Left cardiac atrium (tissue), 4 donors: ENCODE measurements around the gene AGRN. TPM values are rescaled to one million over a fixed set of nuclear protein-coding genes. Genes with fewer than 3 reads are reported as not detected.
"Not testable (repeated sequence)": the region's sequence is repeated elsewhere in the genome, so short reads cannot be mapped to it uniquely, and the experiment has no call there.

Source experiments
- ATAC-seq, 2 donors: fragments of 200-7000 bp; cut with Tn5 transposase; one replicate each; pipeline ENCODE4 v1.9.1; 2020; ENCODE audit warnings: mild to moderate bottlenecking in 2 of 2, moderate library complexity in 2 of 2
- DNase-seq: peaks from one replicate; pipeline ENCODE4 v3.0.0-alpha.2; 2020
- intact Hi-C, 2 donors: fragments of 100-400 bp; cut with DNase I; formaldehyde crosslinking; loops; one replicate each; pipeline versions ENCODE4 v1.14.1 to v1.15.1; 2022 to 2023
- total RNA-seq, 2 donors: library from RNA; stranded (reverse); fragmentation: NEBNext Ultra II Directional; extraction: Animal tissue kit (Norgen Biotek cat#: 25700); gene quantifications; one replicate each; pipeline ENCODE4 v1.2.1, GENCODE V29; 2021
- donor health status: DM: no; HTN: yes; CAD: no.
- donor health status: DM: no; HTN: yes; CAD: no; lungs with severe emphysema.
- donor health status: DM: yes; HTN: yes; CAD: no.
- donor health status: Dilated cardiomyopathy.

The AGRN gene
- total RNA-seq, 2 donors from 2014 or later, result 14.8 to 25.7 TPM

DNA sequence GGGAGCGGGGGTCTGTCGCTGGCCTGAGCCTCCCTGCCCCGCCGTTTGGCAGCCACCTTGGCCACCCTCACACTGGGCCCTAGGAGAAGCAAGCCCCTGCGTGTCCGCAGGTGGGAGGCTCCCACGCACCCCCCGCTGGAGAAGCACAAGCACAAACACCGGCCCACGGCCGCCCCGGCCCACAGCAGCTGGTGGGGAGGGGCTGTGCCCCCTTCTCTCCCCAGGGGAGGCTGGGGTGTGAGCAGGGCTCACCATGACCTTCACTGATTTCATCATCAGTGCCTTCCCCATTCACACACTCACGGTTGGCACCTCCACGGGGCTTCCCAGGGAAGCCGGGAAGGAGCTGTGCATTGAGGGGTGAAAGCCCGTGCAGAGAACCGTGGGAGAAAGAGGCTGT lies 7.9 kb downstream of the AGRN start:
- intact Hi-C loops, result no loop called here
- ATAC-seq (no peak), DNase-seq (no peak)

DNA sequence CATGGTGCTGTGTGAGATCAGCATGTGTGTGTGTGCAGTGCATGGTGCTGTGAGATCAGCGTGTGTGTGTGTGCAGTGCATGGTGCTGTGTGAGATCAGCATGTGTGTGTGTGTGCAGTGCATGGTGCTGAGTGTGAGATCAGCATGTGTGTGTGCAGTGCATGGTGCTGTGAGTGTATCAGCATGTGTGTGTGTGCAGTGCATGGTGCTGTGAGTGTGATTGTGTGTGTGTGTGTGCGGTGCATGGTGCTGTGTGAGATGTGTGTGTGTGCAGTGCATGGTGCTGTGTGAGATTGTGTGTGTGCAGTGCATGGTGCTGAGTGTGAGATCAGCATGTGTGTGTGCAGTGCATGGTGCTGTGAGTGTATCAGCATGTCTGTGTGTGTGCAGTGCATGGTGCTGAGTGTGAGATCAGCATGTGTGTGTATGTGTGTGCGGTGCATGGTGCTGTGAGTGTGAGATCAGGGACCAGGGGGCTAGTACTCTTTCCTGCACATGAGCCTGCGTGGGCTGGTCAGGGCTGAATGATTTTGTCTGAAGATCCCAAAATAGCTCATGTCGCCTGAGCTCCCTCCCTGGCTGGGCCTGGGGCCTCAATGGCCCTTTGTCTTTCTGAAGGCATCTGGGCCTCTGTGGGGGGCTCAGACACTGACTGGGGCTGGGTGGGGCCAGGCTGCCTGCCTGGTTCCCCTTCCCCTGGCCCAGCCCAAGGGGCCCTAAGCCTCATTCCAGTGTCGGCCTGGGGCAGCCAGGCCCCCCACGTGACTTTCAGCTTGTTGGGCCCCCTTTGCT lies 11.1 kb downstream of the AGRN start:
- ATAC-seq, intact Hi-C loops: not testable (repeated sequence)

DNA sequence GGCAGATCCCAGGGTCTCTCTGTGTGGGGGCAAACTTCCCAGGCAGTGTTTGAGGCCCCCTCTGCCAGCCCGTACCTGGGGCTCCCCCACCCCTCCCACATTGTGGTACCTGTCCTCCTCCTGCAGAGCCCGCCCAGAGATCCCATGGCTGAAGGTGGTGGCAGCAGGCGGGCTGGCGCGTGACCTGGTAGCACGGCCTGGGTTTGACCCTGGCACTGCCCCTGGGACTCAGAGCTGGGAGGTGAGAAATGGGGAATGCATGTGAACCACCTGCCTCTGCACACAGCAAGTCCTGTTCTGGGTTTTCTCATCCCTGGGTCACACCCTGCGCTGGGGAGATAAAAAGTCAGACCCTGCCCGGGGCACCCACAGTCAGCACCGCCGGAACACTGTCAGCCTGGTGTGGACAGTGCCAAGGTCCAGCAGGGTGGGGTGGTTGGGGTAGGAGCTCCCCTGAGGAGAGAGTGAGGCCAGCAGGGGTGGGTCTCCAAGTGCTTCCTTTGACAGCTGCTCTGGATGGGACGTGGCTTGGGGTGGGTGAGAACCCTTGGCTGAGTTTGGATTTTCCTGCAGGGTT lies 11.8 kb downstream of the AGRN start:
- ATAC-seq, result no peak
- intact Hi-C loops, result no loop called here
- no peak for DNase-seq

More for the DNA sequence above, 11.1 kb downstream of the AGRN start:
- DNase-seq, result not testable (repeated sequence)

GRCh38 chr1:1032424-1032823 lies 12.5 kb downstream of the AGRN start:
- DNase-seq (no peak), ATAC-seq (peak; percentile 34 to 51)
- intact Hi-C loops, result no loop called here

- intact Hi-C loops, result no loop called here
- peak; percentile 88 to 91 for ATAC-seq
- peak; percentile 86 for DNase-seq
Observed at GRCh38 chr1:1033009-1033587, 13.2 kb downstream of the AGRN start.

DNA sequence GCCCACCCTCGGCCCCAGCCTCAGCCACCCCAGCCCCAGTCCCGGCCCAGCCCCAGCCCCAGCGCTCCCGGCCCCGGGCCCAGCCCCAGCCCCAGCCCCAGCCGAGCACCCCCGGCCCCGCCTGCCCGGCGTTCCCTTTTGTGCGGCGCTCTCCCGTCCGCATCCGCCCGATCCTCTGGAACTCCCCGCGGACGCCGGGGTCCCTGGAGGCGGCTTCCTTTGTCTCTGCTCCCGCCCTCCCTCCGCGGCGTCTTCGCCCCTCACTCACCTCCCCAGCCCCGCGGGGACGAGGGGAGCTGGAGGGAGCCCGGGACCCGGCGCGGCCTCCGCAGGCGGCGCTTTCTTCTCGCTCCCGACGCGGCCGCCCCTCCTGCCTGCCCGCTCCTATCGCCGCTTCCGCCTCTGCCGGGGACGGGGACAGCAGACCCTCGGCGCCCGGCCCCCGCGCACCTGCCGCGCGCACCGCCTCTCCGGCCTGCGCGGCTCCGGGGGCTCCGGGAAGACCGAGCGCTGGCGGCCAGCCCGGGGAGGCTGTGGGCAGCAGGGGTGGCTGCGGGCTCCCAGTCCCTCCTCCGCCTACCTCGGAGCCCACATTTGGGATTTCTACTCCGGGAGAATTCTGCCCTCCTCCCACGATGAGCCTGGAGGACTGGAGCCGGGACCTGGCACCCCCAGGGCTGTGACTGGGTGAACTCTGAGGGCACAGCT lies 14.0 kb downstream of the AGRN start:
- intact Hi-C loops, result no loop called here
- peak; percentile 7 to 32 for ATAC-seq
- no peak for DNase-seq

- intact Hi-C loops, result no loop called here
- no peak for ATAC-seq
- no peak for DNase-seq
Observed at GRCh38 chr1:1034439-1034781, 14.5 kb downstream of the AGRN start.

DNA sequence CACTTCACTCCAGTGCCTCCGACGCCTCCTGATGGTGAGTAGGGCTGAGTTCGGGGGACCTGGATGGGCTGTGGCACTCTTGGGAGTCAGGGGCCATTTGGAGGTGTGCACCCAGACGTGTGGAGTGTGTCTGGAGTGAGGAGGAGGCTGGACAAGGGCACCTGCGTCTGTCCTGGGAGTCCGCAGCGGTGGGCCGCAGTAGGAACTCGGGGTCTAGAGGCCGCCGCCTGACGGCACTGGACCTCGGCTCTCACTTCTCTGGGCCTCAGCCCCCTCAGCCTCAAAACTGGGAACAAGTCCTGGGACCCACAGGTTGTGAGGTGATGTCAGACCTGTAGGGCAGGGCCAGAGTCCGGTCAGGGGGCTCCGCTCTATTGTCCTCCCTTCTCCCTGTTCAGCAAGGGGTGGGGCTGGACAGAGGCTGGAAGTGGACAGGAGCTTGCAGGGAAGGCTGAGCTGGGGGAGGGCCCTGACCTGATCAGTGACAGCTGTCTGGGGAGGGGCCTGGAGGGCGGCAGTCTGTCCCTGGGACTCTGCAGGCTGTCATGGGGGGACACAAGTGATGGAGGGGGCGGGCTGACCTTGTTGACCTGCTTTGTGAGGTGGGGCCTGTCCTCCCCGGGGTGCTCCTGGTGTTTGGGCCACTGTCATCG lies 15.5 kb downstream of the AGRN start:
- ATAC-seq (no peak), DNase-seq (no peak)
- intact Hi-C loops, result no loop called here

- ATAC-seq, result no peak
- no peak for DNase-seq
- intact Hi-C loops, result no loop called here
Observed at GRCh38 chr1:1037366-1038327, 17.7 kb downstream of the AGRN start.

- no peak for ATAC-seq
- intact Hi-C loops, result no loop called here
- no peak for DNase-seq
Observed at GRCh38 chr1:1038694-1039093, 18.8 kb downstream of the AGRN start.

- ATAC-seq, result no peak
- intact Hi-C loops, result no loop called here
Observed at GRCh38 chr1:1039145-1039910, 19.4 kb downstream of the AGRN start.

DNA sequence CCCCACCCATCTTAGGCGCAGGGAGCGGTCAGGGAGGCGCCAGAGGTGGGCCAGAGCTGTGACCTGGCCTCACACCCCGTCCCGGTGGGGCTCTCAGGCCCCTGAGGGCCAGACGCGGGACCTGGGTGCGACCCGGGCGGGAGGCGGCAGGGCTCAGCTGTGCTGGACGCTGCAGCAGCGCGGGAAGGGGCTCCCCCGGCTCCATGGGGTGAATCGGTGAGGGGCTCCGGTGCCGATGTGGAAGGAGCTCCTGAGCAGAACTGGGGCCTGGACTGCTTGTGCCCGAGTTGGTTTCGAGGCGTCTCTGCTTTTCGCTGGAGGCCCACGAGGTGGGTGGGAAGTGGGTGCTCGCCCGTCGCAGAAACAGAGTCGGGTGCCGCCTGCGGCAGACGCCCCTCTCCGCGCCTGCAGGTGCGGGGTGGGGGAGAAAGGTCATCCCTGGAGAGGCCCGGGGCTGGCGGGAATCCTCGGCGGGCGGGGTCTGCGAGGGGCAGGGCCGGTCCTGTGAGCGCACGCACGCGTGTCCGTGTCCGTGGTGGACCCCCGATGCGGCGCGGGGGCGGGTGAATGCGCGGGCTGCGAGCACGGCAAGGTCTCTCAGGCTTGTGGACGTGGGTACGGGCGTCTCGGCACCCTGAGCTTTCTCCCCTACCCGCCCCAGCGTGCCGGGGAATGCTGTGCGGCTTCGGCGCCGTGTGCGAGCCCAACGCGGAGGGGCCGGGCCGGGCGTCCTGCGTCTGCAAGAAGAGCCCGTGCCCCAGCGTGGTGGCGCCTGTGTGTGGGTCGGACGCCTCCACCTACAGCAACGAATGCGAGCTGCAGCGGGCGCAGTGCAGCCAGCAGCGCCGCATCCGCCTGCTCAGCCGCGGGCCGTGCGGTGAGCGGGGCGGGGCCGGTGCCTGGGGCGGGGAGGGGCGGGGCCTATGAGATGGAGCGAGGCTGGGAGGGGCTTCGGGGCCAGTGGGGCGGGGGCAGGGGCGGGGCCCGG lies 20.4 kb downstream of the AGRN start:
- peak; percentile 86 to 89 for ATAC-seq
- DNase-seq, result peak; percentile 77
- intact Hi-C loops, result no loop called here

More at GRCh38 chr1:1039145-1039910, 19.4 kb downstream of the AGRN start:
- DNase-seq, result no peak

GRCh38 chr1:1041092-1041523 lies 21.2 kb downstream of the AGRN start:
- DNase-seq, result no peak
- intact Hi-C loops, result no loop called here
- peak in 1 of 2 donors; percentile 3 for ATAC-seq

GRCh38 chr1:1041873-1042272 lies 22.0 kb downstream of the AGRN start:
- DNase-seq (no peak), ATAC-seq (no peak)
- intact Hi-C loops, result no loop called here

- intact Hi-C loops, result no loop called here
- ATAC-seq (no peak), DNase-seq (no peak)
Observed at GRCh38 chr1:1042835-1043234, 22.9 kb downstream of the AGRN start.

GRCh38 chr1:1043411-1043810 lies 23.5 kb downstream of the AGRN start:
- DNase-seq (no peak), ATAC-seq (no peak)
- intact Hi-C loops, result no loop called here
